Sigmoid colon (tissue), 7 donors: ENCODE data around the gene PLCD3. TPM values are rescaled to one million over a fixed set of nuclear protein-coding genes. Genes with fewer than 3 reads are reported as not detected.

Source experiments
- DNase-seq: peaks from one replicate; pipeline ENCODE4 v3.0.0-alpha.2; 2019
- H3K27ac ChIP-seq, 4 donors: fragments of 200-600 bp; sonication (generic); one replicate each; pipeline ENCODE4 v1.5.1; 2016 to 2019; ENCODE audit warnings: mild to moderate bottlenecking in 1 of 4
- H3K27me3 ChIP-seq, 3 donors: fragments of 200-600 bp; sonication (generic); one replicate each; pipeline ENCODE4 v1.5.1; 2019; ENCODE audit warnings: mild to moderate bottlenecking in 1 of 3
- H3K36me3 ChIP-seq, 4 donors: fragments of 200-600 bp; sonication (generic); one replicate each; pipeline ENCODE4 v1.5.1; 2016 to 2019
- H3K4me1 ChIP-seq, 4 donors: fragments of 200-600 bp; sonication (generic); one replicate each; pipeline ENCODE4 v1.5.1; 2017 to 2019
- H3K4me3 ChIP-seq, 4 donors: fragments of 200-600 bp; sonication (generic); one replicate each; pipeline ENCODE4 v1.5.1; 2017 to 2019; ENCODE audit warnings: mild to moderate bottlenecking in 2 of 4, moderate library complexity in 1 of 4
- H3K9me3 ChIP-seq, 4 donors: fragments of 200-600 bp in 3 of 4; sonication (generic) in 3 of 4; one replicate each; pipeline versions ENCODE4 v1.5.1 to v1.6.1; 2013 to 2019
- CTCF ChIP-seq, 4 experiments: fragments of 450-650 bp in 3 of 4; fragments of 200-600 bp in 1 of 4; IDR thresholded peaks; one replicate each; pipeline ENCODE4 v1.5.1; 2016 to 2019; ENCODE audit warnings: antibody characterized with exemption in 4 of 4, mild to moderate bottlenecking in 3 of 4, moderate library complexity in 2 of 4
- EP300 ChIP-seq, 4 donors: sonication (generic); formaldehyde crosslinking; IDR thresholded peaks; one replicate each; pipeline ENCODE4 v1.6.1; 2017; ENCODE audit warnings: antibody characterized with exemption in 4 of 4
- POLR2A ChIP-seq, 2 donors: fragments of 450-650 bp; IDR thresholded peaks; one replicate each; pipeline ENCODE4 v1.6.1; 2016; ENCODE audit warnings: antibody characterized with exemption in 2 of 2, mild to moderate bottlenecking in 2 of 2, moderate library complexity in 2 of 2
- POLR2AphosphoS5 ChIP-seq, 4 donors: sonication (generic); formaldehyde crosslinking; IDR thresholded peaks; one replicate each; pipeline ENCODE4 v1.6.1; 2017; ENCODE audit warnings: antibody characterized with exemption in 4 of 4
- WGBS, 2 donors: extraction: QIAGEN DNeasy Blood & Tissue Kit; methylation state at CpG; one replicate each; pipeline ENCODE4 v1.1.7; 2013; 5-methylcytosine and 5-hydroxymethylcytosine counted together
- intact Hi-C: fragments of 100-400 bp; cut with DNase I; formaldehyde crosslinking; loops from one replicate; pipeline ENCODE4 v1.15.1; 2023
- polyA plus RNA-seq, 3 donors: library from polyadenylated mRNA; stranded (reverse); fragments of 200-250 nt; gene quantifications; one replicate each; pipeline ENCODE4 v1.2.3, GENCODE V29; 2013
- small RNA-seq, 3 donors: library from RNA; depleted of rRNA; stranded (forward); fragments of <200 nt; gene quantifications; one replicate each; pipeline ENCODE3, GENCODE V24; 2016
- total RNA-seq, 4 donors: library from RNA; depleted of rRNA; stranded (reverse); fragments of >200 nt; gene quantifications; one replicate each; pipeline ENCODE4 v1.1.0, GENCODE V29; 2016
- donor health status: healthy with polysubstance abuse.
- donor health status: Bipolar disorder and iron deficiency.
- donor health status: healthy.

The PLCD3 gene
- total and polyA plus RNA-seq, 7 donors: 27.4 to 274 (median 45.7) TPM

- intact Hi-C loops: loop anchor here (2.0 kb wide), 1 partner anchor 31 kb away; no protein-coding TSS in a partner anchor
- no peak for TF ChIP-seq POLR2A (IDR thresholded peaks at IDR 0.05)
- no peak for TF ChIP-seq POLR2AphosphoS5 (IDR thresholded peaks at IDR 0.05)
- no peak for TF ChIP-seq CTCF (IDR thresholded peaks at IDR 0.05)
- TF ChIP-seq EP300 (IDR thresholded peaks at IDR 0.05): no peak
- DNase-seq: no peak
- H3K4me3 ChIP-seq: peak overlapping the region; percentile 66 to 73 (median 72)
- H3K36me3 ChIP-seq: no peaks in the 10 kb centered on the region
- peak overlapping the region; percentile 90 to 93 (median 92) for H3K27ac ChIP-seq
- no peaks in the 10 kb centered on the region for H3K9me3 ChIP-seq
- 3 to 12% methylated on average over 15 of the region's 15 CpGs for WGBS, 2 donors
- peaks cover 0 to 65% (median 56%) of the 10 kb centered on the region in 4 donors for H3K4me1 ChIP-seq
- no peaks in the 10 kb centered on the region for H3K27me3 ChIP-seq
Observed at GRCh38 chr17:45061606-45062205, 70.6 kb downstream of the PLCD3 start.

DNA sequence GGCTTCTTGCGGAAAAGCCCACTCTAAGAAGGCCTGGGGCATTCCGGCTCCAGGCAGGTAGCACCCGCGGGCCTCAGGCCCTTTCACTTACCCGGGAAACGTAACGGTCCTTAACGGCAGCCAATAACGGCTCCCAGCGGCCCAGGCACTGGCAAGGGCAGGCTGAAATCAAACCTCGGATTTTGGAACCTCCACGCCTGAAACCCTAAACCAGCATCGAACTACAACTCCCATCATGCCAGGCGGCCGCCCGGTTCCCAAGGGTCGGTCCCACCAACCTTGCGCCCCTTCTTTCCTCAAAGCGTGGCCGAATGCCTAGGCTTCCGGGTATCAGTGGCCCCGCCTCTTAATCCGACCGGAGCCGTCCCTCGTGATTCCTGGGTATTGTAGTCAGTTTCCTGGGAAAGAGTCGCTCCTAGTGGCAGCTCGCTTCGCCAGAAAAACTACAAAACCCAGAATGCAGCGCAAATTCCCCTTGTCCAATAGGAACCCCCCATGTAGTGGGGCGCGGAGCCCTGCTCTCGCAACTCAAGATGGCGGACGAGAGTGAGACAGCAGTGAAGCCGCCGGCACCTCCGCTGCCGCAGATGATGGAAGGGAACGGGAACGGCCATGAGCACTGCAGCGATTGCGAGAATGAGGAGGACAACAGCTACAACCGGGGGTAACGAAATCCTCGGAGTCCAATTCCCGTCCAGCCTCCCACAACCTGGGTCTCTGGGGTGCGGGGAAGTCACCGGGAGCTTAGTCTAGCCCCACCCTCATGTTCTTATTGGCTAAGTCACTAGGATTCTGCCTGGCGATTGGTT lies 71.3 kb downstream of the PLCD3 start, which contains the start of gene NMT1:
Gene NMT1 (plus strand): TSS at position 521 of the 809 bp plus-strand sequence. CDS start 13 bp downstream, at position 534.
- Histone ChIP-seq H3K27me3 (no peaks in the 10 kb centered on the region), H3K9me3 (no peaks in the 10 kb centered on the region), H3K27ac (peak within 1 kb of the TSS; percentile 90 to 93 (median 92)), H3K36me3 (no peaks in the 10 kb centered on the region), H3K4me1 (peaks cover 0 to 59% (median 49%) of the 10 kb centered on the region in 4 donors), H3K4me3 (peak within 1 kb of the TSS; percentile 66 to 73 (median 72))
- 0% methylated on average over 50 of the region's 50 CpGs for WGBS, 2 donors
- DNase-seq: peak; percentile 99
- TF ChIP-seq CTCF (IDR thresholded peaks at IDR 0.05) (no peak), EP300 (IDR thresholded peaks at IDR 0.05) (no peak), POLR2A (IDR thresholded peaks at IDR 0.05) (peak; percentile 90 to 92), POLR2AphosphoS5 (IDR thresholded peaks at IDR 0.05) (peak; percentile 87 to 98 (median 97))
- intact Hi-C loops: loop anchor here (2.0 kb wide), 1 partner anchor 32 kb away; no protein-coding TSS in a partner anchor

- DNase-seq: no peak
- no peaks in the 10 kb centered on the region for H3K27me3 ChIP-seq
- H3K9me3 ChIP-seq: no peaks in the 10 kb centered on the region
- H3K36me3 ChIP-seq: no peaks in the 10 kb centered on the region
- 2 to 9% methylated on average over 15 of the region's 15 CpGs for WGBS, 2 donors
- H3K27ac ChIP-seq: peak overlapping the region; percentile 90 to 93 (median 92)
- TF ChIP-seq EP300 (IDR thresholded peaks at IDR 0.05) (no peak), POLR2A (IDR thresholded peaks at IDR 0.05) (no peak)
- H3K4me3 ChIP-seq: peak overlapping the region; percentile 66 to 73 (median 72)
- peaks cover 0 to 54% (median 44%) of the 10 kb centered on the region in 4 donors for H3K4me1 ChIP-seq
- intact Hi-C loops: loop anchor here (2.0 kb wide), 1 partner anchor 32 kb away; no protein-coding TSS in a partner anchor
Observed at GRCh38 chr17:45060382-45060796, 71.9 kb downstream of the PLCD3 start.

Small RNA genes within 50 kb of the gene (small RNA-seq; reads per million reads assigned to genes)
- 0 to 0.29 (median 0.12) reads per million in 3 donors for gene MIR6784
- 0 reads per million in 3 donors for gene RF00019

Other genes with a start within 250 kb of the PLCD3 start
- 10 to 100 TPM; 33.7 to 93.1 (median 55.8) TPM for gene EFTUD2, start 233.1 kb downstream of the PLCD3 start, total RNA-seq
- gene EFTUD2, start 233.1 kb downstream of the PLCD3 start, polyA plus RNA-seq: 10 to 100 TPM; 20.6 to 48.4 (median 21.6) TPM
- gene GFAP, start 217.0 kb downstream of the PLCD3 start, total RNA-seq: not detected
- 1 to 10 TPM in 2 of 3 donors, not detected in 1; 1.3 to 2.4 TPM for gene GFAP, start 217.0 kb downstream of the PLCD3 start, polyA plus RNA-seq
- 1 to 10 TPM in 1 of 4 donors, under 1 TPM in 3; under 0.01 to 1.4 (median 0.30) TPM for gene KIF18B, start 184.7 kb downstream of the PLCD3 start, total RNA-seq
- gene KIF18B, start 184.7 kb downstream of the PLCD3 start, polyA plus RNA-seq: 10 to 100 TPM in 1 of 3 donors, 1 to 10 TPM in 1, under 1 TPM in 1; 0.60 to 10.5 (median 1.4) TPM
- gene C1QL1, start 164.2 kb downstream of the PLCD3 start, total RNA-seq: 1 to 10 TPM in 2 of 4 donors, under 1 TPM in 2; 0.41 to 4.3 (median 1.3) TPM
- 1 to 10 TPM in 2 of 3 donors, not detected in 1; 1.4 to 2.0 TPM for gene C1QL1, start 164.2 kb downstream of the PLCD3 start, polyA plus RNA-seq
- 10 to 100 TPM; 25.2 to 46.0 (median 31.9) TPM for gene DCAKD, start 80.9 kb downstream of the PLCD3 start, total RNA-seq
- gene DCAKD, start 80.9 kb downstream of the PLCD3 start, polyA plus RNA-seq: 10 to 100 TPM in 1 of 3 donors, 1 to 10 TPM in 2; 5.1 to 14.7 (median 7.8) TPM
- 10 to 100 TPM; 41.0 to 59.2 (median 55.6) TPM for gene NMT1, start 71.2 kb downstream of the PLCD3 start, total RNA-seq
- 10 to 100 TPM; 13.2 to 38.4 (median 15.3) TPM for gene NMT1, start 71.2 kb downstream of the PLCD3 start, polyA plus RNA-seq
- gene ACBD4, start 3.2 kb upstream of the PLCD3 start, total RNA-seq: 10 to 100 TPM; 20.0 to 24.9 (median 21.9) TPM
- gene ACBD4, start 3.2 kb upstream of the PLCD3 start, polyA plus RNA-seq: 10 to 100 TPM; 13.2 to 36.5 (median 20.1) TPM
- gene HEXIM1, start 16.0 kb upstream of the PLCD3 start, total RNA-seq: 10 to 100 TPM; 41.0 to 60.9 (median 49.4) TPM
- 10 to 100 TPM; 21.6 to 38.8 (median 24.7) TPM for gene HEXIM1, start 16.0 kb upstream of the PLCD3 start, polyA plus RNA-seq
- gene HEXIM2, start 29.4 kb upstream of the PLCD3 start, total RNA-seq: 10 to 100 TPM in 2 of 4 donors, 1 to 10 TPM in 2; 7.5 to 14.7 (median 11.2) TPM
- 1 to 10 TPM; 1.8 to 7.8 (median 6.6) TPM for gene HEXIM2, start 29.4 kb upstream of the PLCD3 start, polyA plus RNA-seq
- 10 to 100 TPM in 3 of 4 donors, 1 to 10 TPM in 1; 8.9 to 12.7 (median 11.0) TPM for gene FMNL1, start 89.4 kb upstream of the PLCD3 start, total RNA-seq
- gene FMNL1, start 89.4 kb upstream of the PLCD3 start, polyA plus RNA-seq: 10 to 100 TPM in 2 of 3 donors, 1 to 10 TPM in 1; 9.2 to 35.5 (median 10.8) TPM
- gene SPATA32, start 129.6 kb upstream of the PLCD3 start, total RNA-seq: not detected
- under 1 TPM in 1 of 3 donors, not detected in 2; 0.07 TPM for gene SPATA32, start 129.6 kb upstream of the PLCD3 start, polyA plus RNA-seq
- 10 to 100 TPM in 3 of 4 donors, 1 to 10 TPM in 1; 9.2 to 28.5 (median 14.1) TPM for gene MAP3K14, start 184.5 kb upstream of the PLCD3 start, total RNA-seq
- gene MAP3K14, start 184.5 kb upstream of the PLCD3 start, polyA plus RNA-seq: 10 to 100 TPM in 1 of 3 donors, 1 to 10 TPM in 2; 7.2 to 20.8 (median 9.0) TPM